AG09319 (cell line): ENCODE data around the gene DEXI.
A peak's percentile ranks its signal among the peaks of the same experiment; 100 is the strongest.

Experiments
- DNase-seq: peaks from one replicate; pipeline ENCODE4 v3.0.0-alpha.2; 2010; ENCODE audit warnings: low read depth; ENCODE audit errors: extremely low read depth
- TF ChIP-seq, protein P1 (sequence below): IDR thresholded peaks from 2 replicates; pipeline ENCODE4 v1.5.1; 2011; ENCODE audit warnings: low read depth, mild to moderate bottlenecking, inconsistent platforms, low read length, moderate library complexity

The DEXI gene

DNA sequence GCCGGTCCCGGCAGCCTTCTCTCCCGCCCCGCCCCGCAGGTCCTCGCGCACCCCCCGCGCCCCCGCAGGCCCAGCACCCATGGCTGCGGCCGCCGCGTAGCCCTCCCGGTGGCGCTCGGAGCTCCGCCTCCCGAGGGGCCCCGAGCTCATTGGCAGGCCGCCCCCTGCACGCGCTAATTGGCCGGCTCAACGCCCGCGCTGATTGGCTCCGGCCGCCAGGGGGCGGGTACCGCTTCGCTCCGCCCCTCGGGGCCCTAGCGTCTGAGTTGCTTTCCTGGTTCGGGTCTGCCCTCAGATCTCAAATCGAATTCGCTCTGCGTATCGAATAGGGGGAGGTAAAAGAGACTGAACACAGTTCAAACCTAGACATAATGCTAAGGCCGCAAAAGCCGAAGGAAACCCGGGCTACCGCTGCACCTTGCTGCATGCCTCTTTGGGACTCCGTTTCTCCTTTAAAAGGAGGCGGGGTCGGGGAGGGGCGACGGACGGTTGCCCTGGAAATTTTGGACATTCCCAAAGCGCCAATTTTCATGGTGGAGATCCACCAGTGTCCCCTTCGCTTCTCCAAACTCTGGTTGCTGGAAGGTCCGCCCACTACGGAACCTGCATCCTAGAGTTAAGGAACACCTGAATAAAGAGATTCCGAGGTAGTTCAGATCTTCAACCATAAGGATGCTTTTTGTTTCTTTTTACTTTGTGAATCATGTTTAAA is at the start of gene DEXI:
TSS of gene DEXI (minus strand) at position 117 of the 712 bp plus-strand sequence. CDS start 463 bp downstream, outside the sequence.
- peak; percentile 70 for DNase-seq
- TF ChIP-seq, protein P1, sequence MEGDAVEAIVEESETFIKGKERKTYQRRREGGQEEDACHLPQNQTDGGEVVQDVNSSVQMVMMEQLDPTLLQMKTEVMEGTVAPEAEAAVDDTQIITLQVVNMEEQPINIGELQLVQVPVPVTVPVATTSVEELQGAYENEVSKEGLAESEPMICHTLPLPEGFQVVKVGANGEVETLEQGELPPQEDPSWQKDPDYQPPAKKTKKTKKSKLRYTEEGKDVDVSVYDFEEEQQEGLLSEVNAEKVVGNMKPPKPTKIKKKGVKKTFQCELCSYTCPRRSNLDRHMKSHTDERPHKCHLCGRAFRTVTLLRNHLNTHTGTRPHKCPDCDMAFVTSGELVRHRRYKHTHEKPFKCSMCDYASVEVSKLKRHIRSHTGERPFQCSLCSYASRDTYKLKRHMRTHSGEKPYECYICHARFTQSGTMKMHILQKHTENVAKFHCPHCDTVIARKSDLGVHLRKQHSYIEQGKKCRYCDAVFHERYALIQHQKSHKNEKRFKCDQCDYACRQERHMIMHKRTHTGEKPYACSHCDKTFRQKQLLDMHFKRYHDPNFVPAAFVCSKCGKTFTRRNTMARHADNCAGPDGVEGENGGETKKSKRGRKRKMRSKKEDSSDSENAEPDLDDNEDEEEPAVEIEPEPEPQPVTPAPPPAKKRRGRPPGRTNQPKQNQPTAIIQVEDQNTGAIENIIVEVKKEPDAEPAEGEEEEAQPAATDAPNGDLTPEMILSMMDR: no peak

DNA sequence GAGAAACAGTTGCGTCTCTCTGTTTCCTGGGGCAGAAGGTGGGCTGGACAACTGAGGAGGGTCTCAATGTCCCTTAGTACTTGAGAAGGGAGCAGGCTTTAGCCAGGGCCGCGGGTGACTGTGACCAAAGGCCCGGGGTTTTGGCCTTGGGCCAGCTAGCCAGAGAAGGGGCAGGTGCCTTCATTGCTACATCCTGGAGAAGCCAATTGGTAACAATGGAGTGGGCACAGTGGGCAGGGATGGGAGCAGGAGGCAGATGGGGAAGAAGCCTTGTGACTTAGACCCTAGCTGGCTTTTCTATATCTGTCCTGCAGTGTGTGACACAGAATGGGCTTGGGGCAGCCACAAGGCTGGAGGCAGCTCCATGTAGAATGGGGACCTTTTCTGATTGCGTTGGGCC is 48.1 kb upstream of the DEXI start:
- TF ChIP-seq, protein P1: no peak
- no peak for DNase-seq

DNA sequence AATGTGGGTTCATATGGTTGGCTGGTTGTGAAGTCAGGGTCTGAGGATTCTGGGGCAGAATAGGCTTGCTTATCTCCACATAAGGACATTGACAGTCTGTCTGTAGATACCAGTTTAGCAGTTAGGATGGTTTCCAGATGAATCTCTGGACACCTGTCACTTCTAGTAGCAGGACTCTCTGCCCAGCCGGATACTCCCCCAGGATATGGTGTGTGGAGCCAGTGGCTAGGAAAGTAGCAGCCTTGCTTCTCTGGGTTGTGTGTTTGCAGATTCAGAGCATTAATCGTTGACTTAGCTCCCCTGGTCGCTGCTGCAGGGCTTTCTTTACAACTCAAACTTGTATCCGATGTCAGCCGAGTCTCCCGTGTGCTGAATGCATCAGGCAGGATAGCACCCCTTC is 47.3 kb upstream of the DEXI start:
- DNase-seq: no peak
- TF ChIP-seq, protein P1: no peak

DNA sequence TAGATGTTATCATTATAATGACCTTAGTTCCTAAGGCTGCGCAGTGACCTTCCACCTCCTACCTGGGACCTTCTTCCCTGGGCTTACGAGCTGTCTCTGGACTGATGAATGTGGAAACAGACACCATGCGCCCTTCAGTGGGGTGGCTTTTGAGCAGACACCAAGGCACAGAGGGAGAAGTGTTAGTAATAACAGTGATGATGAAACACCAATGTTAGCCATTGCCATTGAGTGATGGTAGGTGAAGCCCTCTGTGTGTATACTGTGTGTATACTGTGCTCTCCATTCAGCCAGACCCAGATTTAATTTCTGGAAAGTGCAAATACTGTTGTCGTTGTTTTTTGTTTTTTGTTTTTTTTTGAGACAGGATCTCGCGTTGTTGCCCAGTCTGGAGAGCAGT is 46.6 kb upstream of the DEXI start:
- no peak for DNase-seq
- TF ChIP-seq, protein P1: no peak

DNA sequence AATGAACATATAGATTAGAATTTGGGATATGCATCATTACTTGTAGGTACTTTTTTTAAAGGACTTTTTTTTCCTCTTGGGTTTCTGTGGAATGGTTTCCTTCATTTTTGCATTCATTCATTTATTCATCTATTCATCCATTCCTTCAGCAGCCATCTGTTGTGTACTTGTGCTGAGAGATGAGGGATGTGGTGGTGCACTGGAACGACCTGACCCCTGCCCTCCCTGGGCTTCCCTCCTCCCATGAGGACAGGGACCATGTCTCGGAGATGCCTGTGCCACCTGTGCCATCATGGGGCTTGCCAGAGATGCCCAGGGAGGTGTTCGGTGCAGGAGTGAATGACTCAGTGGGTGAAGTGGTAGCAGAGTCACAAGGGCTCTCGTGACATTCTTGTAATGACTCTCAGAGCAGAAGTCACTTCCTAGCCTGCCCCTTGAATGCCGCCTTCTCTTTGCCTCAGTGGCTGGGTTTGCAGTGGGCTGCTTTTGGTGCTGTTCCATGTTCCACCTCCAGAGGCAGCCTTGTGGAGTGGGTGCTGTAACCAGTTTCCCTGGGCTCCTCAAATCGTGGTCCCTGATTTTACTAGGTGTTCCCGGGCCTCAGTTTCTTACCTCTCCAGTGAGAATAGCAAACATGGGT is 46.0 kb upstream of the DEXI start:
- no peak for DNase-seq

DNA sequence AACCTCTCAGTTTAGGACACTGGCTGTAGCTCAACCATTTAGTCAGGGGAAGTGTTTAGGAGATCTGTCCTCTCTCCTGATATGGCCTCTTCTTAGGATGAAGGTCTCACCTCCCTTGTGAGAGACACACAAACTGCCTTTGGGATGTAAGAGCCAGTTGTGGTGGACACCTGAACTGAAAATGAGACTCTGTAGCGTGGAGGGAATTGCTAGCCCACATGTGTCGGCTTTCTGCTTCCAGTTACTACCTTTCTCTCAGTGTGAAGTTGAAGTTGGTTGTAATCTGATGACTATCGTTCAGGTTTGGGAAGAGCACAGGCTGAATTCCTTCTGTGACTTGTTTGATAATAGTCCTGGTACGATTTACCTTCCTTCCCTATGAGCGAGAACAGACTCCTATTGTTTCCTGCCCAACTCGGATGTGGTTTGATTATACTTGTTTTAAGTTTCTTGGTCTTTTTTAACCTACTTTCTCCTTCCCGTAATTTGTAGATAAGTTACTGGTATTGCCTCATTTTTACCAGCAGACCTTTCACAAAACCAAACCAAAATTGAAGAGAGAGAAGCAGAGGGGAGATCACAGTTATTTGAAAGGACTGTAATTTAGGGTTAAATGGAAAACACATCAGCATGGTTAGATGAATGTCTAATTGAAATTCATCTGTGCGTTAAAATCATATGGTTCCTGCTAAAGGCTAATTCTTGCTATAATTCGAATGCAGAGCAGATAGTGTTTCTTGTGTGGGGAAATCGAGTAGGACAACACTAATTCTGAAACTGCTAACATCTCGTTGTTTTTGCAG is 45.3 kb upstream of the DEXI start:
- TF ChIP-seq, protein P1: no peak
- DNase-seq: no peak

More for the DNA sequence above, 46.0 kb upstream of the DEXI start:
- TF ChIP-seq, protein P1: peak; percentile 11

DNA sequence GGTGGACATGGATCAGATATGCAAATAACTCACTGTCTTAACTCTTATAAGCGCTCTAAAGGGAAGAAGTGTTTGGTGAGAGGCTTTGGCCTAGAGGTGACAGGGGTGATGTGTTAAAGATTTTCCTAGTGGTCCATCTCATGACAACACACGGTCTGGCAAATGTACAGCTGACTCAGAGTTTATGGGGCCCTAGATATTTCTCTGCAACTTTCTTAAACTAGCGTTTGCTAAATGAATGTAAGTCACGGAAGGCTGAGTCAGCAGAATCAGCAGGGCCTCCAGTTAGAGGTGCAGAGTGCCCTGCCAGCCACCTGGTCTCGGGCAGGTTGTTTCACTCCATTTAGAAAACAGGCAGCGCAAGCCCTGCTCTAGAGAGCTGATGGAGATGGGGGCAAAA is 42.2 kb upstream of the DEXI start:
- no peak for DNase-seq
- TF ChIP-seq, protein P1: no peak
